Stimulated activated CD8-positive, alpha-beta memory T cell treated with anti-CD3 and anti-CD28 coated beads, Interleukin-4, amount 100 ng/mL, for 4 hours (primary cell): ENCODE data around the gene TUBA8.

ENCODE experiments used
- DNase-seq, 2 donors: peaks; one replicate each; pipeline ENCODE4 v3.0.0-alpha.2; 2020; ENCODE audit warnings: low read depth in 2 of 2, low spot score in 1 of 2

Gene TUBA8

GRCh38 chr22:18077087-18077638 lies 33.4 kb upstream of the TUBA8 start:
- no peak for DNase-seq

- peak; percentile 85 to 89 for DNase-seq
These were observed 32.8 kb upstream of the TUBA8 start, which contains the start of gene PEX26 for GRCh38 chr22:18077639-18078328. PEX26 (plus strand) TSS chr22:18077990; CDS start chr22:18078377, 387 bp downstream.

- DNase-seq = no peak
These were observed 32.1 kb upstream of the TUBA8 start for GRCh38 chr22:18078329-18079041.

- DNase-seq = no peak
These were observed 30.8 kb upstream of the TUBA8 start for GRCh38 chr22:18079706-18080233.

GRCh38 chr22:18081416-18081815 lies 29.2 kb upstream of the TUBA8 start:
- DNase-seq = no peak

- no peak for DNase-seq
These were observed 28.1 kb upstream of the TUBA8 start for GRCh38 chr22:18082467-18082866.

- DNase-seq = no peak
These were observed 27.2 kb upstream of the TUBA8 start for GRCh38 chr22:18083406-18083805.

- no peak for DNase-seq
These were observed 25.4 kb upstream of the TUBA8 start for GRCh38 chr22:18085188-18085587.

GRCh38 chr22:18087350-18087855 lies 23.2 kb upstream of the TUBA8 start:
- no peak for DNase-seq

- no peak for DNase-seq
These were observed 21.6 kb upstream of the TUBA8 start for GRCh38 chr22:18088825-18089568.

GRCh38 chr22:18090286-18090685 lies 20.3 kb upstream of the TUBA8 start:
- DNase-seq = no peak

GRCh38 chr22:18091478-18091877 lies 19.1 kb upstream of the TUBA8 start:
- DNase-seq = no peak

- DNase-seq = no peak
These were observed 18.6 kb upstream of the TUBA8 start for GRCh38 chr22:18091916-18092526.

- DNase-seq = no peak
These were observed 16.9 kb upstream of the TUBA8 start for GRCh38 chr22:18093661-18094060.

GRCh38 chr22:18095101-18095805 lies 15.4 kb upstream of the TUBA8 start:
- no peak for DNase-seq

- no peak for DNase-seq
These were observed 13.8 kb upstream of the TUBA8 start for GRCh38 chr22:18096823-18097222.

GRCh38 chr22:18100781-18101180 lies 9.8 kb upstream of the TUBA8 start:
- DNase-seq = no peak

- DNase-seq = no peak
These were observed 9.1 kb upstream of the TUBA8 start for GRCh38 chr22:18101536-18101935.

GRCh38 chr22:18103527-18104269 lies 6.9 kb upstream of the TUBA8 start:
- DNase-seq = no peak
